ENCODE data around the gene RILP.
"Not testable (repeated sequence)": the region's sequence is repeated elsewhere in the genome, so short reads cannot be mapped to it uniquely, and the experiment has no call there.

Gene RILP

GRCh38 chr17:1649844-1650501 is at the start of gene RILP:
Gene RILP, minus strand, starts transcription at chr17:1649866. Its CDS starts 62 bp downstream, at chr17:1649804.
- DNase-seq, result no peak

GRCh38 chr17:1697681-1698080 is 48.0 kb upstream of the RILP start:
- DNase-seq, result no peak

DNA sequence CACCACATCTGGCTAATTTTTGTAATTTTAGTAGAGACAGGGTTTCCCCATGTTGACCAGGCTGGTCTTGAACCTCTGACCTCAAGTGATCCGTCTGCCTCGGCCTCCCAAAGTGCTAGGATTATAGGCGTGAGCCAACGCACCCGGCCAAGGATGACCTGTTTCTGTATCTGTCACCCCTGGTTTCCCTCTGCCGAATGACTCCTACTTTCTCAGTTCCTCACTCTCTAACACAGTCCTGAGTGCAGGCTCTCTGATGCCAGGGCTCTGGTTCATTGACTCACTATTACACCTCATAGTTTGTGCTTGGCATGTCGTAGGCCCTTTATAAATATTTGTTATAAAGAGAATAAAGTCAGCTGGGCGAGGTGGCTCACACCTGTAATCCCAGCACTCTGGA is 45.7 kb upstream of the RILP start:
- no peak for DNase-seq

DNA sequence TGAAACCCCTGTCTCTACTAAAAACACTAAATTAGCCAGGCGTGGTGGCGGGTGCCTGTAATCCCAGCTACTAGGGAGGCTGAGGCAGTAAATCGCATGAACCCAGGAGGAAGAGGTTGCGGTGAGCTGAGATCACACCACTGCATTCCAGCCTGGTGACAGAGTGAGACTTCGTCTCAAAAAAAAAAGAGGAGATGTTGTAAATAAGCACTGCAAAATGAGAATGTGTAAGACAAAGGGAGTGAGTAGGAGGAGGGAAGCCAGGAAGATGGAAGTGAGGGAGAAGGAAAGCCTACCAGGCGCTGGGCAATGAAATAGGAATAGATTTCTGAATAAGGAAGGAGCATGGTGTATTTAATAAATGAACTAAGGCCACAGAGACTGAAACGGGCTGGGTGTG is 43.7 kb upstream of the RILP start:
- no peak for DNase-seq

- no peak for DNase-seq
Measured at GRCh38 chr17:1690544-1691221, 41.0 kb upstream of the RILP start.

- not testable (repeated sequence) for DNase-seq
Measured at GRCh38 chr17:1688405-1688804, 38.7 kb upstream of the RILP start.

GRCh38 chr17:1686086-1686485 is 36.4 kb upstream of the RILP start:
- DNase-seq, result no peak

- peak; percentile 86 for DNase-seq
Measured at GRCh38 chr17:1684378-1685189, 34.9 kb upstream of the RILP start, which contains the start of gene PRPF8. Gene PRPF8, minus strand, starts transcription at chr17:1684867. Its CDS starts 296 bp downstream, at chr17:1684571.

DNA sequence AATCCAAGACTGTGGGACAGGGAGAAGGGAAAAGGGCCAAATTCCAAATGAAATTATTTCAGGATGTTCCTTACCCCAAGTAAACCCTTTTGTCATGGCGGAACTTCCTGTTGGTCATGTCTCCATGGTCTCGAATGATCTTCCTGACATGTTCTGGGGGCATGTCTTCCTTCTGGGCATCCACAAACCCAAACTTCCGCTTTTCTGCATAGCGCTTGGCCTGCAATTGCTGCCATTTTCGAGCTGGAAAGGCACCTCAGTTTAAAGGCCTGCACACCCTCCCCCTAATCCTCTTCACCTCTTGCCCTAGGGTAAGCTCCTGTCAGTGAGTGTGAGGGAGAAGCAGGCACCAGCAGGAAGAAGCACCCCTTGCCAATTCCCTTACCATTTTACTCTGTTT is 33.8 kb upstream of the RILP start:
- DNase-seq, result no peak

GRCh38 chr17:1676401-1676800 is 26.7 kb upstream of the RILP start:
- DNase-seq, result no peak

- no peak for DNase-seq
Measured at GRCh38 chr17:1673041-1673785, 23.5 kb upstream of the RILP start.

DNA sequence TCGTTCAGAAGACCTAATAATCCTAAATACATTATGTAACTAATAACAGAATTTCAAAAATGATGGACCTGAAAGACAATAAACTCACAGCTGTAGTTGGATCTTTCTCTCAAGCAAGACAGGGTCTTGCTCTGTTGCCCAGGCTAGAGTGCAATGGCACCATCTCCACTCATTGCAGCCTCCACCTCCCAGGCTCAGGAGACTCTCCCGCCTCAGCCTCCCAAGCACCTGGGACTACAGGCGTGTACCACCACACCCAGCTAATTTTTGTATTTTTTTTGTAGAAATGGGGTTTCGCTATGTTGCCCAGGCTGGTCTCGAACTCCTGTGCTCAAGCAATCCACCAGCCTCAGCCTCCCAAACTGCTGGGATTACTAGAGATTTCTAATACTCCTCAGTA is 14.3 kb upstream of the RILP start:
- DNase-seq, result not testable (repeated sequence)

GRCh38 chr17:1661045-1661444 is 11.4 kb upstream of the RILP start:
- no peak for DNase-seq

GRCh38 chr17:1658100-1658499 is 8.4 kb upstream of the RILP start:
- no peak for DNase-seq

GRCh38 chr17:1653735-1654134 is 4.1 kb upstream of the RILP start:
- DNase-seq, result no peak

DNA sequence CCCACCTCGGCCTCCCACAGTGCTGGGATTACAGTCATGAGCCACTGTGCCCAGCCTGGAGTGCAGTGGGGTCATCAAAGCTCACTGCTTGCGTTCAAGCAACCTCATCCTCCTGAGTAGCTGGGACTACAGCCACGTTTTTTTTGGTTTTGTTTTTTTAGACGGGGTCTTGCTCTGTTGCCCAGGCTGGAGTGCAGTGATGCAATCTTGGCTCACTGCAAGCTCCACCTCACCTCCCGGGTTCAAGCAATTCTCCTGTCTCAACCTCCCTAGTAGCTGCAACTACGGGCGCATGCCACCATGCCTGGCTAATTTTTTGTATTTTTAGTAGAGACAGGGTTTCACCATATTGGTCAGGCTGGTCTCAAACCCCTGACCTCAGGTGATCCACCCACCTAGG is 3.1 kb upstream of the RILP start:
- DNase-seq, result not testable (repeated sequence)

DNA sequence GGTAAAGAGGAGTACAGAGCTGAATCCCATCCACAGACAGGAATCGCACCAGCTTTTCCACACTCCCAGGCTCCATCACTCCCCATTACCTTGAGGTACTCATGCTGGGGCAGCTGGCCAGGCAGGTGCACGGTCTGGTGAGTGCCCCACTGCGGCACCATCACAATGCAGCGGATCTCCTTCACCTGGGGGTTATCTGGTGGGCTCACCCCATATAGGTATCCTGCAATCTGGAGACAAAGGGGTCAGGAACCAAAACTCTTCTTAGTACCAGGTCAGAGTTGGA is 1.8 kb upstream of the RILP start:
- no peak for DNase-seq

GRCh38 chr17:1650731-1651558 is 1.3 kb upstream of the RILP start:
- no peak for DNase-seq

GRCh38 chr17:1648963-1649843 is 463 bp downstream of the RILP start:
- peak; percentile 74 for DNase-seq

GRCh38 chr17:1648173-1648962 is 1.3 kb downstream of the RILP start:
- no peak for DNase-seq

- DNase-seq, result no peak
Measured at GRCh38 chr17:1647802-1648171, 1.9 kb downstream of the RILP start.

Measured in NCI-H526 treated with DMSO at 0.1 percent for 48 hours (cell line).